DMS 273 (cell line): Measurements from ENCODE around the gene TBCE.
A peak's percentile ranks its signal among the peaks of the same experiment; 100 is the strongest.

Source experiments
- DNase-seq: peaks from one replicate; lab custom pipeline; 2025; ENCODE audit not compliant: unreplicated experiment; lab: John Stamatoyannopoulos, UW

The TBCE gene

DNA sequence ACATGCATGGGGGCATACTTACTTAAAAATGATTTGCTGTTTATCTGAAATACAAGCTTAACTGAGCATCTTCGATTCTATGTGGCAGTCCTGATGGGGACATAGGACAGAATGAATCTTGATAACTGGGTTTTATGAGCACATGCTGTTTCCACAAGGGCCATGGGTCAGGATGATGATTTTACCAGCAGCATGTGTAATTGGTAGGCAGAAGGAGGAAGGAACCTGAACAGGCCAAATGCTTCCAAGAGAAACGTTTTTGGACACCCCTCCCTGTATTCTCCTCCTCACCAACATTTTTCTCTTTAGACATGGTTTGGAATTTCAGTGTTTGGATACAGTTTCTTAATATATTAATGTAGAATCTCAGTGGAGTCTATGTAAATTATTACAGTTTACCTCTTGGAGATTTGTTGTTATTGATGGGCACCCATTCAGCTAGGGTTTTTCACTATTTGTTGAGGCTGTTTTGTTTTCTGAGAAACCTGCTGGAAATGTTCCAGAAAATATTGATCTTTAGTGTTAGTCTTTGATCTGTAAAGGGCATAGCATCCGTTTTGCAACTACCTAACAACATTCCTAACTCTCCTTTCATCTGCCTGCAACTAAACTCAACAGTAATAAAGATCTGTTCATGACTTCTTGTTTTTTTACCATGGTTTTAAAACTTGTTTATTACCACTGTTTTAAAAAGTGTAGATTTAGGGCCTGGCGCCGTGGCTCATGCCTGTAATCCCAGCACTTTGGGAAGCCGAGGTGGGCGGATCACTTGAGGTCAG lies 42.0 kb downstream of the TBCE start:
- peak; percentile 61 for DNase-seq

DNA sequence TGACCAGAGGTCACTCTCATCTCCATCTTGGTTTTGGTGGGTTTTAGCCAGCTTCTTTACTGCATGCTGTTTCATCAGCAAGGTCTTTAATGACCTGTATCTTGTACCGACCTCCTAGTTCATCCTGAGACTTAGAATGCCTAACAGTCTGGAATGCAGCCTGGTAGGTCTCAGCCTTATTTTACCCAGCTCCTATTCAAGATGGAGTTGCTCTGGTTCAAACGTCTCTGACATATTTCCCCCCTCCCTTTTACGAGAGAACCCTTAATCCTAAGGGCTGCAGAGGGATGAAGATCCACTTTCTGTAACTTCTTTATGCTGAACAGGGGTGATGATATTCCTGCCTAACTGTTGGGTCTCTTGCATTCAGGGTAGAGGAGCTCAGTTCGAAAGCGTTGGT lies 43.2 kb downstream of the TBCE start:
- DNase-seq, result no peak

GRCh38 chr1:235411489-235412486 lies 44.6 kb downstream of the TBCE start:
- peak; percentile 72 for DNase-seq

DNA sequence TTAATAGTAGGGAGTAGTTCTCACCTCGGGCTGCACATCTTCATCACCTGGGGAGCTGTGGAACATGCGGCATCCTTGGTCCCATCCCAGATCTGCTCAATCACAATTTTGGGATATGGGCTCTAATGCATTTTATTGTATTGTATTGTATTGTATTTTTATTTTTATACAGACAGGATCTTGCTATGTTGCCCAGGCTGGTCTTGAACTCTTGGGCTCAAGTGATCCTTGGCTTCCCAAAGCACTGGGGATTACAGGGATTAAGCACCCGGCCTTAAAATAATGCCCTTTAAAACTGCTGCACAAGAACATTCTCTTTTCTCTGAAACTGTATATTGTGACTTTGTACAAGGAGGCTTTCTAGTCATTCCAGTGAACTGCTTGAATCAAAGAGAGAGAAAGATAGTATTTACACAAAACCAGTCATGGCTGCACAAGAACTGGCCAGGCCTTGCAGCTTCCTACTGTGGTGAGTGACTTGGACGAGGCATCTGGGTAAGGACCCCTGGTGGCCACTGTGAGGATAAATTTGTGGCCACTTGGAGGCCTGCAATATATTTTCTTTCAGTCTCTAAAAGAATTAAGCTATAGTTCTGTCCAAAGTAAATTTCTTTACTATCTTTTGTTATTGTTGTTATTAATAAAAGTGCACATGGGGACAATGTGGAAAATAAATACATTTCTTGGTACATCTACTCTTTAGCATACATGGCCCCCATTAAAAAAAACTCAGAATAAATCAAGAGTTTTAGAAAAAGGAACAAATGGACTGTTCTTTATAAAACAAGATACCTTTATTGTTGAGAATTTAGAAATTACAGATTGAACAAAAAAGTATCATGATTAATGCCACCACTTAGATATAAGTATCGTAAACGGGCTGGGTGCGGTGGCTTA lies 48.0 kb downstream of the TBCE start:
- peak; percentile 86 for DNase-seq

- peak; percentile 53 for DNase-seq
Observed at GRCh38 chr1:235416662-235417049, 49.4 kb downstream of the TBCE start.

GRCh38 chr1:235417086-235417697 lies 50.0 kb downstream of the TBCE start:
- DNase-seq, result peak; percentile 81

GRCh38 chr1:235421751-235422150 lies 54.5 kb downstream of the TBCE start:
- peak; percentile 74 for DNase-seq

DNA sequence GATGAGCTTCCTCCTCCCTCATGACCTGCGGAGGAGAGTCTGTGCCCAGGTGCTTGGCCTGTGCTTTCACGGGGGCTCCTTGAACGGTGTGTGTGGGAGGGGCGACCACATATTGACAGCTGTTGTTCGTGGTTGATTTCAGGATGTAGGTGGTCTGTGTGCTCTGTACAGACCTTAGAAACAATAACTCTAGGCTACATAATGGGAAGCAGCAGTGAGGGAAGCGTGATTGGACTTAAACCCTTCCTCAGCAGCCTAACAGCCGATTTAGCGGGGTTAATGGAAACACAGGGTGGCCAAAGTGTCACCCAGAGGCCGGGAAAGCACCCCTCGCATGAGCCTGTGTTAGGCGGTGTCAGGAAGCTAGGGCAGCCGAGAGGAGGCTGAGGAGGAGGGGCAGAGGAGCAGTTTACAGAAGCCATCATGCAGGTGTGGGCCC lies 56.0 kb downstream of the TBCE start:
- DNase-seq, result no peak

DNA sequence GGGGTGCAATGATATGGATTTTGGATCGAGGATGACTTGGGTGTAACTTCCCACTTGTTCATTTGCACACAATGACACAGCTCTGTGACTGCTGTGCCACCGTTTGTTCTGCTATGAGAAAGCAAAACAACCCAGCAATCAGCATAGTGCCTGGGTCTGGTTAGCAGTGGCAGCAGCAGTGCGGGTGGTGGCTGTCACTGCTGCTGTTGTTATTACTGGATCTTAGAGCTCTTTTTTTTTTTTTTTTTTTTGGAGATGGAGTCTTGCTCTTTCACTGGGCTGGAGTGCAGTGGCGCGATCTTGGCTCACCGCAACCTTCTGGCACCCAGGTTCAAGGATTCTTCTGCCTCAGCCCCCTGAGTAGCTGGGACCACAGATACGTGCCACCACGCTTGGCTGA lies 56.9 kb downstream of the TBCE start:
- DNase-seq, result no peak

GRCh38 chr1:235425357-235425756 lies 58.1 kb downstream of the TBCE start:
- DNase-seq, result no peak

DNA sequence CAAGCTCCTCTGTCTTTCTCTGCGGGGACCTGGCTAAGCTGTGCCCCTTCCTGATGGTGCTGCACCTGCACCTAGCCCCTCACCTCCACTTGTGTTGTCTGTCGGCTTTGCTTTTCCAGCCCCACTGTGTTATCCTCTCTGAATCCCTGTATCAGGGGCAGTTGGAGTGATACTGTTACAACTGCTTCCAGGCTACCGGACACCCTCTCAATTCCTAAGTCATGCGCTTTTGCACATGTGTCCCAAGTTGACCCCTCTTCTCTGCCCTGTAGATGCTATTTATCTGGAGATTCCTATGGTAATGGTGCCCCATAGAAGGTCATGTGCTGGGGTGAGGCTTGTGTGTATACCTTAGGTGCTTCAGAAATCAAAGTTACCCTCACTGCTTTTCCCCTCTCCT lies 58.9 kb downstream of the TBCE start:
- no peak for DNase-seq

GRCh38 chr1:235426680-235427079 lies 59.5 kb downstream of the TBCE start:
- no peak for DNase-seq

- DNase-seq, result peak; percentile 31
Observed at GRCh38 chr1:235427447-235427846, 60.2 kb downstream of the TBCE start.

DNA sequence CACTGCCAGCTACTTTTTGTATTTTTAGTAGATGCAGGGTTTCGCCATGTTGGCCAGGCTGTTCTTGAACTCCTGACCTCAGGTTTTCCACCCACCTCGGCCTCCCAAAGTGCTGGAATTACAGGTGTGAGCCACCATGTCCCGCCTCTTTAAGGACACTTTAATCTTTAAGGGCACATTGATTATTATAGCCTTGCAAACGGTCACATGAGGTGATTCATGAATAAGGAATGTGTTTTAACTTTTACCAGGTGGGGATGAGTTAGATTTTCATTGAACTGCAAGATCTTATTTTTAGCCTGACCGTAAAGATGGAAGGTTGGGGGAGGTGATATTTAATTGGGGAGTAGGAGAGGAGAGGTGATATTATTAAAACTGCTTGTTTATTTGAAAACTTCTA lies 61.9 kb downstream of the TBCE start:
- DNase-seq, result no peak

DNA sequence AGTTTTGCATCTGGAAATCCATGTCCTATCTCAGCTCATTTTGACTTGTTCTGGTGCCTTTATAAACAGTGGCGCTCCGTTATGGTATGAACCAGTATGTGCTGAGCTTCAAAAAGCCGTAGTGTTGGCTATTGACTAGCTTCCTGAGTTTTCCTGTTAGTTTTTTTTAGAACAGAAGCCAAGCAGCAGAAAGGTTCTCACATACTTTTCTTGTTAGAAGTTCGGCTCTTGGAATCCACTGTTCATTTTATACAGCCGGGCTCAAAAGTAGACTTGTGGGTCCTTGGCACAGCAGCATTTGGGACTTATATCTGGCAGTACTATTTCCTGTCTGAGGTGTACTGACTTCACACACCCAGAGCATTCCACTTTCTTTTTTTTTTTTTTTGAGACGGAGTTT lies 63.8 kb downstream of the TBCE start:
- no peak for DNase-seq

GRCh38 chr1:235434001-235434400 lies 66.8 kb downstream of the TBCE start:
- DNase-seq, result no peak

DNA sequence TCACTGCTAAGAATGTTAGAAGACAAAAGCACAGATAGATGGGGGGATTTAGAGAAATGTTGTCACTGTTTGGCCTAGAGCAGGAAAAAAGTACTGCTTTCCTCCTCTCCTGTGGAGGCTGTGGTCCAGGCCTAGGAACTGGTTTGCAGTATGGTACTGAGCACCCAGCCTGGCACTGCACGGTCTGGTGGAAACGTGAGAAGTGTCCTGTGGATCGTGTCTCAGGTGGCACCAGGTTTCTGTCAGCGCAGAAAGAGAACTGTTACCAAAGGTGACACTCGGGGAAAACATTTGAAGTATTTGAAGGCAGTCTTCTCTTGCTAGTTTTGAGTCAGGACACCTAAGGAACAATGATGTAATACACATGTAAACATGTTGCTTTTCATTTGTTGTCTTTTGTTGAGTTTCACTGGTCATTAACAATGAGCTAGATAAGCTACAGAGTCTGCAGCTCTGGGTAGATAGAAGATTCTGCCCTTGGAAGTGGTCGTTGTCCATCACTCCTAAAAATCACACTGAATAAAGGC lies 74.0 kb downstream of the TBCE start:
- DNase-seq, result no peak

- DNase-seq, result no peak
Observed at GRCh38 chr1:235442788-235443429, 75.7 kb downstream of the TBCE start.

DNA sequence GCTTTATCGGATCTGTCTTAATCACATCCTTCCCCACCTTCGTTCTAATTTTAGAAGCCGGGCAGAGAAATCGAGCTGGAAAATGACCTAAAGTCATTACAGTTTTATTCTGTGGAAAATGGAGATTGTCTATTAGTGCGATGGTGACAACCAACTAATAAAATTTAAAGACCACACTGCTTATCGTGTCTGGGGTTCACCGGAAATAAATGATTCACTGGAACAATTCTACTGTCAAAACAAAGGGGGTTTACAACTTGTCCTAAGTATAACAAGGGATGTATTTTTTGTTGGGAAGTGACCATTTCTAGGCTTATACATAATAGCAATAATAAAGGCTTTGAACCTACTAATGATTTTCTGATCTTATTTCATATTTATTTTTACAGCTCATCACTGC lies 81.4 kb downstream of the TBCE start:
- DNase-seq, result no peak

DNA sequence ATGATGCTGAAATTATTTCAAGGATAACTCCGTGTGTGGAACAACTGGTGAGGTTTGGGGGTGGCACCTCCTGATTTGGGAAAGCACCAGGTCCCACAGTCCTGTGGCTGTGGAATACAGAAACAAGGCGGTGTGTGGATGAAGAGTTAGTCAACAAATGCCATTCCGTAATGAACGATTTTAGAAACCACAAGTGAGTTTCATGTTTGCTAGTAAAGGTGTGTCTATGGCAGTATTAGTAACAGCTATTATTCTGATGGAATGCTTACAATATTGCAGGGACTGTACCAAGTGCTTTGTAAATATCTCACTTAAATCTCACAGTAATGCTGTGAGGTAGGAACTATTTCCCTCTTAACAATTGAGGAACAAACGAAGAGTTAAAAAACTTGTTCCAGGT lies 83.2 kb downstream of the TBCE start:
- no peak for DNase-seq
